K562 (cell line): ENCODE measurements around the gene TRMT10A. TPM values are rescaled to one million over a fixed set of nuclear protein-coding genes. Genes with fewer than 3 reads are reported as not detected.
A peak's percentile ranks its signal among the peaks of the same experiment; 100 is the strongest.

Source experiments
- ATAC-seq: fragments of 200-7000 bp; cut with Tn5 transposase; 3 replicates; pipeline ENCODE4 v1.9.1; 2020; ENCODE audit warnings: moderate library complexity
- BruUV-seq: library from RNA; stranded (reverse); fragments of 400-500 nt; replicated peaks from 2 replicates; lab custom pipeline; 2021; lab: Mats Ljungman, UMichigan
- CTCF ChIA-PET: fragments of 300-600 bp; formaldehyde crosslinking; extraction: SDS; loops from one replicate; lab custom pipeline; 2021; ENCODE audit warnings: low intra/inter-chr PET ratio; lab: Yijun Ruan, JAX
- POLR2A ChIA-PET: fragments of 300-600, 350-650 bp; sonication (Branson Sonifier 250); formaldehyde crosslinking; extraction: SDS; loops from one replicate; lab custom pipeline; 2021; ENCODE audit warnings: antibody characterized with exemption, inconsistent platforms; lab: Yijun Ruan, JAX
- DNase-seq, 4 experiments: peaks; one replicate each; pipeline versions ENCODE4 v3.0.0 to v3.0.0-alpha.2; 2011 to 2018; ENCODE audit warnings: low spot score in 3 of 4, mixed read lengths in 3 of 4; ENCODE audit errors: extremely low read depth in 1 of 4
- FAIRE-seq: peaks from 2 replicates; lab custom pipeline; 2011; peaks lifted over from hg19 to GRCh38; lab: Jason Lieb, UNC
- H2AFZ ChIP-seq: 2 replicates; pipeline ENCODE4 v1.6.0; 2011; ENCODE audit warnings: low read depth, low read length, control low read depth, inconsistent platforms
- H3K27ac ChIP-seq: fragments of 200-600 bp; 3 replicates; pipeline ENCODE4 v1.8.0; 2011; ENCODE audit warnings: low read depth, mild to moderate bottlenecking, control low read depth, inconsistent platforms, low read length, moderate library complexity, mixed read lengths; ENCODE audit errors: extremely low read depth
- H3K27me3 ChIP-seq, 2 experiments: fragments of 300-600 bp in 1 of 2; 2 replicates in 1 of 2; 3 replicates in 1 of 2; pipeline versions ENCODE4 v1.6.0 to v1.8.0; 2011; ENCODE audit warnings: inconsistent platforms in 2 of 2, low read length in 2 of 2, mild to moderate bottlenecking in 1 of 2, mixed read lengths in 1 of 2, moderate library complexity in 1 of 2; ENCODE audit not compliant: control insufficient read depth in 2 of 2, insufficient read depth in 2 of 2
- H3K36me3 ChIP-seq: fragments of 300-600 bp; 3 replicates; pipeline ENCODE4 v1.8.0; 2011; ENCODE audit warnings: mild to moderate bottlenecking, low read length, inconsistent platforms; ENCODE audit not compliant: control insufficient read depth, insufficient read depth
- H3K4me1 ChIP-seq, 2 experiments: fragments of 200-600 bp in 1 of 2; replicated peaks in 1 of 2; 2 replicates in 1 of 2; 3 replicates in 1 of 2; pipeline versions ENCODE4 v1.5.1 to v1.8.0; 2011; ENCODE audit warnings: inconsistent platforms in 2 of 2, low read length in 2 of 2, mild to moderate bottlenecking in 1 of 2, mixed read lengths in 1 of 2, moderate library complexity in 1 of 2; ENCODE audit not compliant: control insufficient read depth in 2 of 2, insufficient read depth in 2 of 2
- H3K4me2 ChIP-seq: 2 replicates; pipeline ENCODE4 v1.6.1; 2011; ENCODE audit warnings: low read length, control low read depth, inconsistent platforms, mixed read lengths; ENCODE audit not compliant: insufficient read depth
- H3K4me3 ChIP-seq: fragments of 200-600 bp; sonication (generic), shearing (Covaris generic); 2 replicates; pipeline ENCODE4 v1.5.1; 2016; ENCODE audit warnings: control low read depth, inconsistent platforms
- H3K79me2 ChIP-seq: fragments of 200-600 bp; 3 replicates; pipeline ENCODE4 v1.8.0; 2011; ENCODE audit warnings: low read length, inconsistent platforms; ENCODE audit not compliant: control insufficient read depth, insufficient read depth
- H3K9ac ChIP-seq, 2 experiments: 2 replicates each; pipeline versions ENCODE4 v1.6.0 to v1.6.1; 2011; ENCODE audit warnings: low read depth in 2 of 2, low read length in 2 of 2, control low read depth in 1 of 2, inconsistent platforms in 1 of 2, mild to moderate bottlenecking in 1 of 2, mixed read lengths in 1 of 2; ENCODE audit not compliant: insufficient read depth in 1 of 2
- H3K9me1 ChIP-seq: one replicate; pipeline ENCODE4 v1.6.0; 2011; ENCODE audit warnings: inconsistent platforms, mild to moderate bottlenecking, low read length, moderate library complexity; ENCODE audit not compliant: control insufficient read depth, insufficient read depth
- H3K9me3 ChIP-seq: replicated peaks from 2 replicates; pipeline ENCODE4 v1.5.1; 2011; ENCODE audit warnings: low read depth, low read length, inconsistent platforms; ENCODE audit not compliant: control insufficient read depth, insufficient read depth
- H4K20me1 ChIP-seq: replicated peaks from 2 replicates; pipeline ENCODE4 v1.6.1; 2011; ENCODE audit warnings: low read length, inconsistent platforms, mixed read lengths; ENCODE audit not compliant: control insufficient read depth, insufficient read depth
- BACH1 ChIP-seq: fragments of 200-800 bp; sonication (Bioruptor generic); IDR thresholded peaks from 2 replicates; pipeline ENCODE4 v1.6.1; 2016; ENCODE audit warnings: missing genetic modification characterization, missing compliant biosample characterization
- ELK3 ChIP-seq: fragments of 450-650 bp; formaldehyde crosslinking; IDR thresholded peaks from 2 replicates; pipeline ENCODE4 v1.4.0; 2020; ENCODE audit warnings: mild to moderate bottlenecking
- ESRRA ChIP-seq: fragments of 450-650 bp; IDR thresholded peaks from 2 replicates; pipeline ENCODE4 v1.6.1; 2014; ENCODE audit warnings: low read depth, mild to moderate bottlenecking, moderate library complexity, borderline replicate concordance
- ESRRB ChIP-seq: fragments of 250-450 bp; sonication (Bioruptor Pico); IDR thresholded peaks from 2 replicates; pipeline ENCODE4 v1.5.0; 2020; ENCODE audit warnings: mild to moderate bottlenecking, moderate library complexity, borderline replicate concordance
- NCOA1 ChIP-seq: fragments of 450-650 bp; IDR thresholded peaks from 2 replicates; pipeline ENCODE4 v1.6.1; 2016; ENCODE audit warnings: low read depth
- NFIC ChIP-seq: fragments of 450-650 bp; IDR thresholded peaks from 2 replicates; pipeline ENCODE4 v1.6.1; 2017; ENCODE audit warnings: mild to moderate bottlenecking, inconsistent platforms
- PHB ChIP-seq: fragments of 250-450 bp; sonication (Bioruptor Pico); IDR thresholded peaks from 2 replicates; pipeline ENCODE4 v1.5.0; 2021
- POLR3A ChIP-seq: IDR thresholded peaks from 2 replicates; pipeline ENCODE4 v1.6.1; 2011; ENCODE audit warnings: borderline replicate concordance, mild to moderate bottlenecking, moderate library complexity; ENCODE audit not compliant: insufficient read length, insufficient read depth; ENCODE audit errors: extremely low read depth
- PRPF4 ChIP-seq: fragments of 200-400 bp; formaldehyde crosslinking; IDR thresholded peaks from one replicate; pipeline ENCODE4 v1.6.1; 2017; ENCODE audit warnings: low read length, low read depth, mild to moderate bottlenecking; ENCODE audit not compliant: insufficient read depth, poor library complexity, severe bottlenecking
- TAF1 ChIP-seq: IDR thresholded peaks from 2 replicates; pipeline ENCODE4 v1.6.1; 2011; ENCODE audit warnings: mild to moderate bottlenecking, low read length, moderate library complexity; ENCODE audit not compliant: insufficient read depth, control insufficient read depth, severe bottlenecking; ENCODE audit errors: extremely low read depth
- ZBTB34 ChIP-seq: fragments of 250-450 bp; sonication (Bioruptor Pico); IDR thresholded peaks from 2 replicates; pipeline ENCODE4 v1.8.0; 2021; ENCODE audit warnings: mild to moderate bottlenecking, moderate library complexity
- WGBS: fragments of 100-300 bp; shearing (Covaris generic); methylation state at CpG from one replicate; pipeline ENCODE4 v1.1.6; 2016; ENCODE audit warnings: low coverage, mixed read lengths; ENCODE audit not compliant: insufficient coverage; ENCODE audit errors: missing lambda C conversion rate; 5-methylcytosine and 5-hydroxymethylcytosine counted together
- in situ Hi-C: fragments of 300-500 bp; cut with MboI; formaldehyde crosslinking; loops from 4 replicates; pipeline ENCODE4 v1.15.0; 2018; ENCODE audit warnings: inconsistent platforms, mixed read lengths
- intact Hi-C: fragments of 100-400 bp; cut with micrococcal nuclease; formaldehyde crosslinking; loops from 2 replicates; pipeline ENCODE4 v1.14.2; 2022
- polyA plus RNA-seq, 8 experiments: library from polyadenylated mRNA; depleted of rRNA in 4 of 8; stranded (reverse) in 5 of 8; unstranded in 3 of 8; fragments of >200 nt; fragmentation: Nextera tagmentation in 2 of 8; fragmentation: Illumina TruSeq in 1 of 8; extraction: Ambion mirVana in 2 of 8; extraction: Trizol in 1 of 8; gene quantifications; 2 replicates each; pipeline versions ENCODE4 v1.2.1 to v1.2.3, GENCODE V29; 2011 to 2014; ENCODE audit warnings: inconsistent platforms in 1 of 8, missing spikeins in 1 of 8
- total RNA-seq, 7 experiments: library from RNA; depleted of rRNA in 6 of 7; stranded (reverse); fragments of >200 nt in 6 of 7; fragmentation: Illumina TruSeq in 2 of 7; extraction: Trizol in 2 of 7; gene quantifications; 2 replicates each; pipeline versions ENCODE4 v1.2.1 to v1.2.3, GENCODE V29; 2011 to 2021; ENCODE audit warnings: low replicate concordance in 1 of 7

Gene TRMT10A
- total and polyA plus RNA-seq, 9 of the 15 experiments (the other 6 are each of a cell fraction or from before 2014, with no cell fraction given), result 6.5 to 16.1 (median 12.7) TPM

- no peak for FAIRE-seq
- TF ChIP-seq NFIC, result peak; percentile 56
- TF ChIP-seq ESRRA, result no peak
- Histone ChIP-seq H3K9me1 (no peaks in the 10 kb centered on the region), H4K20me1 (no peaks in the 10 kb centered on the region), H3K4me3 (no peak overlapping the region), H3K9ac (no peak overlapping the region), H3K4me2 (no peak overlapping the region), H3K9me3 (no peaks in the 10 kb centered on the region), H3K79me2 (no peaks in the 10 kb centered on the region), H3K27ac (no peak overlapping the region), H3K27me3 (no peaks in the 10 kb centered on the region), H3K4me1 (no peaks in the 10 kb centered on the region), H3K36me3 (no peaks in the 10 kb centered on the region), H2AFZ (no peak overlapping the region)
- ChIA-PET POLR2A (no interaction called here), CTCF (no interaction called here)
- BruUV-seq, result no TSS peak
- intact Hi-C loops (no loop called here), in situ Hi-C loops (no loop called here)
- 0% methylated on average over 2 of the region's 2 CpGs for WGBS
- ATAC-seq, result no peak
- no peak for DNase-seq
These were observed 57.1 kb downstream of the TRMT10A start for GRCh38 chr4:99506781-99507180.

GRCh38 chr4:99504804-99505502 lies 58.9 kb downstream of the TRMT10A start:
- Histone ChIP-seq H3K79me2 (no peaks in the 10 kb centered on the region), H3K9me1 (no peaks in the 10 kb centered on the region), H3K27ac (no peak overlapping the region), H4K20me1 (no peaks in the 10 kb centered on the region), H3K4me2 (no peak overlapping the region), H3K9ac (no peak overlapping the region), H3K9me3 (no peaks in the 10 kb centered on the region), H3K4me1 (no peaks in the 10 kb centered on the region), H3K36me3 (no peaks in the 10 kb centered on the region), H3K4me3 (no peak overlapping the region), H2AFZ (no peak overlapping the region), H3K27me3 (no peaks in the 10 kb centered on the region)
- ATAC-seq (no peak), FAIRE-seq (no peak), DNase-seq (no peak)
- in situ Hi-C loops, result no loop called here
- CTCF ChIA-PET, result no interaction called here
- intact Hi-C loops, result no loop called here
- BruUV-seq, result no TSS peak
- POLR2A ChIA-PET, result no interaction called here
- WGBS, result 0% methylated on average over 3 of the region's 3 CpGs
- TF ChIP-seq TAF1 (no peak), PHB (CRISPR knock-in tag) (no peak), NCOA1 (no peak), ESRRB (CRISPR knock-in tag) (no peak), PRPF4 (no peak), BACH1 (tag) (no peak), POLR3A (no peak), ELK3 (no peak), ZBTB34 (CRISPR knock-in tag) (no peak)
